ENCODE data around the gene NFIC. TPM values are rescaled to one million over a fixed set of nuclear protein-coding genes. Genes with fewer than 3 reads are reported as not detected.
"Not testable (repeated sequence)": the region's sequence is repeated elsewhere in the genome, so short reads cannot be mapped to it uniquely, and the experiment has no call there.

Gene NFIC
- total RNA-seq, 8 experiments from 2014 or later, result 0.82 to 77.5 (median 6.3) TPM

- Histone ChIP-seq H3K27ac (no peak overlapping the region), H3K4me1 (replicated peaks in 1 of 2) (no peaks in the 10 kb centered on the region), H3K4me3 (no peak overlapping the region)
- 80 to 100% (median 87%) methylated on average over 1 to 3 of the region's 3 CpGs; no CpG with 5 or more reads in 3 of the 10 experiments for WGBS, 10 experiments
- in situ Hi-C loops (cut with MboI; ENCODE audit: low pct_unique_long_range_greater_than_20kb in 2 of 9, low sequenced_read_pairs in 9 of 9, unreplicated experiment in 9 of 9), result loop anchor here in 7 of 9 experiments (5.0 to 25.0 kb wide), 5 partner anchors 134 to 159 kb away; partner anchors contain the start of genes SMIM24 (in 3 of the 7) and SMIM44 (in 3 of the 7)
- ATAC-seq (replicated peaks in 6 of 8), result no peak
Observed at GRCh38 chr19:3328743-3329142, 37.6 kb upstream of the NFIC start.

- in situ Hi-C loops (cut with MboI; ENCODE audit: low pct_unique_long_range_greater_than_20kb in 2 of 9, low sequenced_read_pairs in 9 of 9, unreplicated experiment in 9 of 9), result loop anchor here in 3 of 9 experiments (25.0 kb wide), 2 partner anchors 132 to 157 kb away; partner anchors contain the start of genes SMIM24 (in 1 of the 3) and SMIM44 (in 1 of the 3)
- no peak for ATAC-seq (replicated peaks in 6 of 8)
- 68 to 87% (median 77%) methylated on average over 2 to 7 of the region's 9 CpGs; no CpG with 5 or more reads in 2 of the 10 experiments for WGBS, 10 experiments
Observed at GRCh38 chr19:3330047-3330446, 36.3 kb upstream of the NFIC start.

GRCh38 chr19:3332232-3332631, 34.2 kb upstream of the NFIC start:
- not testable (repeated sequence) for H3K27ac ChIP-seq; H3K4me1 ChIP-seq (replicated peaks in 1 of 2); ATAC-seq (replicated peaks in 6 of 8); H3K4me3 ChIP-seq
- in situ Hi-C loops (cut with MboI; ENCODE audit: low pct_unique_long_range_greater_than_20kb in 2 of 9, low sequenced_read_pairs in 9 of 9, unreplicated experiment in 9 of 9), result loop anchor here in 3 of 9 experiments (25.0 kb wide), 2 partner anchors 130 to 155 kb away; partner anchors contain the start of genes SMIM24 (in 1 of the 3) and SMIM44 (in 1 of the 3)
- no CpG with 5 or more reads among the region's 1 CpG for WGBS, 10 experiments

More at GRCh38 chr19:3330047-3330446, 36.3 kb upstream of the NFIC start:
- Histone ChIP-seq H3K4me1 (replicated peaks in 1 of 2) (no peaks in the 10 kb centered on the region), H3K27ac (no peak overlapping the region), H3K4me3 (no peak overlapping the region)

GRCh38 chr19:3333020-3333583, 33.3 kb upstream of the NFIC start:
- WGBS, 10 experiments, result 10 to 62% (median 57%) methylated on average over 1 to 4 of the region's 4 CpGs; no CpG with 5 or more reads in 1 of the 10 experiments
- ATAC-seq (replicated peaks in 6 of 8), result no peak
- Histone ChIP-seq H3K4me3 (no peak overlapping the region), H3K4me1 (replicated peaks in 1 of 2) (no peaks in the 10 kb centered on the region), H3K27ac (no peak overlapping the region)
- in situ Hi-C loops (cut with MboI; ENCODE audit: low pct_unique_long_range_greater_than_20kb in 2 of 9, low sequenced_read_pairs in 9 of 9, unreplicated experiment in 9 of 9), result loop anchor here in 3 of 9 experiments (25.0 kb wide), 2 partner anchors 129 to 154 kb away; partner anchors contain the start of genes SMIM24 (in 1 of the 3) and SMIM44 (in 1 of the 3)

- no peak overlapping the region for H3K27ac ChIP-seq
- ATAC-seq (replicated peaks in 6 of 8), result peak in 1 of 8 experiments; percentile 43
- H3K4me3 ChIP-seq, result no peak overlapping the region
- 19 to 55% (median 42%) methylated on average over 2 to 8 of the region's 8 CpGs; no CpG with 5 or more reads in 3 of the 10 experiments for WGBS, 10 experiments
- no peaks in the 10 kb centered on the region for H3K4me1 ChIP-seq (replicated peaks in 1 of 2)
- in situ Hi-C loops (cut with MboI; ENCODE audit: low pct_unique_long_range_greater_than_20kb in 2 of 9, low sequenced_read_pairs in 9 of 9, unreplicated experiment in 9 of 9), result loop anchor here in 3 of 9 experiments (25.0 kb wide), 2 partner anchors 129 to 154 kb away; partner anchors contain the start of genes SMIM24 (in 1 of the 3) and SMIM44 (in 1 of the 3)
Observed at GRCh38 chr19:3333662-3334061, 32.7 kb upstream of the NFIC start.

- not testable (repeated sequence) for H3K4me1 ChIP-seq (replicated peaks in 1 of 2); ATAC-seq (replicated peaks in 6 of 8); H3K27ac ChIP-seq; H3K4me3 ChIP-seq
- 44 to 100% (median 59%) methylated on average over 1 to 7 of the region's 8 CpGs; no CpG with 5 or more reads in 2 of the 10 experiments for WGBS, 10 experiments
- in situ Hi-C loops (cut with MboI; ENCODE audit: low pct_unique_long_range_greater_than_20kb in 2 of 9, low sequenced_read_pairs in 9 of 9, unreplicated experiment in 9 of 9), result loop anchor here in 3 of 9 experiments (25.0 kb wide), 2 partner anchors 127 to 152 kb away; partner anchors contain the start of genes SMIM24 (in 1 of the 3) and SMIM44 (in 1 of the 3)
Observed at GRCh38 chr19:3334749-3335430, 31.5 kb upstream of the NFIC start.

GRCh38 chr19:3335431-3336350, 30.7 kb upstream of the NFIC start:
- H3K27ac ChIP-seq, result no peak overlapping the region
- no peak overlapping the region for H3K4me3 ChIP-seq
- H3K4me1 ChIP-seq (replicated peaks in 1 of 2), result no peaks in the 10 kb centered on the region
- ATAC-seq (replicated peaks in 6 of 8), result peak in 1 of 8 experiments; percentile 27
- 20 to 90% (median 55%) methylated on average over 1 to 13 of the region's 15 CpGs; no CpG with 5 or more reads in 1 of the 10 experiments for WGBS, 10 experiments
- in situ Hi-C loops (cut with MboI; ENCODE audit: low pct_unique_long_range_greater_than_20kb in 2 of 9, low sequenced_read_pairs in 9 of 9, unreplicated experiment in 9 of 9), result loop anchor here in 3 of 9 experiments (25.0 kb wide), 2 partner anchors 127 to 152 kb away; partner anchors contain the start of genes SMIM24 (in 1 of the 3) and SMIM44 (in 1 of the 3)

GRCh38 chr19:3336351-3336679, 30.1 kb upstream of the NFIC start:
- no peak overlapping the region for H3K27ac ChIP-seq
- 0 to 67% (median 40%) methylated on average over 1 to 5 of the region's 5 CpGs; no CpG with 5 or more reads in 1 of the 10 experiments for WGBS, 10 experiments
- ATAC-seq (replicated peaks in 6 of 8), result peak in 1 of 8 experiments; percentile 11
- in situ Hi-C loops (cut with MboI; ENCODE audit: low pct_unique_long_range_greater_than_20kb in 2 of 9, low sequenced_read_pairs in 9 of 9, unreplicated experiment in 9 of 9), result loop anchor here in 3 of 9 experiments (25.0 kb wide), 2 partner anchors 126 to 151 kb away; partner anchors contain the start of genes SMIM24 (in 1 of the 3) and SMIM44 (in 1 of the 3)
- no peaks in the 10 kb centered on the region for H3K4me1 ChIP-seq (replicated peaks in 1 of 2)
- no peak overlapping the region for H3K4me3 ChIP-seq

- Histone ChIP-seq H3K4me3 (no peak overlapping the region), H3K4me1 (replicated peaks in 1 of 2) (no peaks in the 10 kb centered on the region), H3K27ac (no peak overlapping the region)
- in situ Hi-C loops (cut with MboI; ENCODE audit: low pct_unique_long_range_greater_than_20kb in 2 of 9, low sequenced_read_pairs in 9 of 9, unreplicated experiment in 9 of 9), result loop anchor here in 3 of 9 experiments (25.0 kb wide), 2 partner anchors 125 to 150 kb away; partner anchors contain the start of genes SMIM24 (in 1 of the 3) and SMIM44 (in 1 of the 3)
- 50% methylated on average over 7 of the region's 22 CpGs; no CpG with 5 or more reads in 9 of the 10 experiments for WGBS, 10 experiments
- ATAC-seq (replicated peaks in 6 of 8), result peak; percentile 24 to 95 (median 80)
Observed at GRCh38 chr19:3336680-3337523, 29.5 kb upstream of the NFIC start.

- 0 to 100% (median 45%) methylated on average over 1 to 4 of the region's 12 CpGs; no CpG with 5 or more reads in 6 of the 10 experiments for WGBS, 10 experiments
- Histone ChIP-seq H3K27ac (no peak overlapping the region), H3K4me3 (no peak overlapping the region), H3K4me1 (replicated peaks in 1 of 2) (no peaks in the 10 kb centered on the region)
- no peak for ATAC-seq (replicated peaks in 6 of 8)
- in situ Hi-C loops (cut with MboI; ENCODE audit: low pct_unique_long_range_greater_than_20kb in 2 of 9, low sequenced_read_pairs in 9 of 9, unreplicated experiment in 9 of 9), result loop anchor here in 3 of 9 experiments (25.0 kb wide), 2 partner anchors 124 to 149 kb away; partner anchors contain the start of genes SMIM24 (in 1 of the 3) and SMIM44 (in 1 of the 3)
Observed at GRCh38 chr19:3338541-3339181, 27.7 kb upstream of the NFIC start.

- H3K4me3 ChIP-seq, result no peak overlapping the region
- in situ Hi-C loops (cut with MboI; ENCODE audit: low pct_unique_long_range_greater_than_20kb in 2 of 9, low sequenced_read_pairs in 9 of 9, unreplicated experiment in 9 of 9), result loop anchor here in 3 of 9 experiments (25.0 kb wide), 2 partner anchors 122 to 147 kb away; partner anchors contain the start of genes SMIM24 (in 1 of the 3) and SMIM44 (in 1 of the 3)
- H3K4me1 ChIP-seq (replicated peaks in 1 of 2), result no peaks in the 10 kb centered on the region
- 20 to 100% (median 60%) methylated on average over 1 to 3 of the region's 11 CpGs; no CpG with 5 or more reads in 3 of the 10 experiments for WGBS, 10 experiments
- H3K27ac ChIP-seq, result no peak overlapping the region
- ATAC-seq (replicated peaks in 6 of 8), result no peak
Observed at GRCh38 chr19:3340340-3340739, 26.0 kb upstream of the NFIC start.

All from motor neuron (in vitro differentiated cells).